Aorta (tissue), 5 donors: ENCODE data around the gene HDAC1. TPM values are rescaled to one million over a fixed set of nuclear protein-coding genes. Genes with fewer than 3 reads are reported as not detected.
"Not testable (repeated sequence)": the region's sequence is repeated elsewhere in the genome, so short reads cannot be mapped to it uniquely, and the experiment has no call there.

Source experiments
- ATAC-seq: fragments of 200-7000 bp; cut with Tn5 transposase; one replicate; pipeline ENCODE4 v1.9.1; 2022; ENCODE audit warnings: moderate library complexity; ENCODE audit not compliant: low FRiP score
- DNase-seq, 2 donors: peaks; one replicate each; pipeline ENCODE4 v3.0.0-alpha.2; 2020
- H3K27ac ChIP-seq, 2 donors: one replicate each; pipeline ENCODE4 v1.5.1; 2013; ENCODE audit warnings: low read length in 2 of 2, mild to moderate bottlenecking in 2 of 2, moderate library complexity in 2 of 2, control low read depth in 1 of 2, inconsistent platforms in 1 of 2, low read depth in 1 of 2
- H3K27me3 ChIP-seq, 2 donors: one replicate each; pipeline ENCODE4 v1.6.1; 2013; ENCODE audit warnings: control low read depth in 1 of 2, low read length in 1 of 2, mild to moderate bottlenecking in 1 of 2, moderate library complexity in 1 of 2; ENCODE audit not compliant: insufficient read depth in 2 of 2, control insufficient read depth in 1 of 2
- H3K36me3 ChIP-seq, 2 donors: one replicate each; pipeline ENCODE4 v1.6.1; 2013; ENCODE audit warnings: control low read depth in 1 of 2, low read length in 1 of 2, mild to moderate bottlenecking in 1 of 2; ENCODE audit not compliant: insufficient read depth in 2 of 2, control insufficient read depth in 1 of 2
- H3K4me1 ChIP-seq, 2 donors: one replicate each; pipeline ENCODE4 v1.6.1; 2013; ENCODE audit warnings: low read length in 2 of 2, control low read depth in 1 of 2, mild to moderate bottlenecking in 1 of 2, moderate library complexity in 1 of 2; ENCODE audit not compliant: insufficient read depth in 2 of 2, control insufficient read depth in 1 of 2
- H3K4me3 ChIP-seq, 2 donors: one replicate each; pipeline ENCODE4 v1.5.1; 2013; ENCODE audit warnings: low read length in 2 of 2, control low read depth in 1 of 2, mild to moderate bottlenecking in 1 of 2
- H3K9me3 ChIP-seq: one replicate; pipeline ENCODE4 v1.6.1; 2013; ENCODE audit warnings: mild to moderate bottlenecking, low read length; ENCODE audit not compliant: control insufficient read depth
- WGBS, 2 donors: extraction: QIAGEN DNeasy Blood & Tissue Kit; methylation state at CpG; one replicate each; pipeline ENCODE4 v1.1.7; 2013; 5-methylcytosine and 5-hydroxymethylcytosine counted together
- intact Hi-C, 2 donors: fragments of 100-400 bp; cut with DNase I; formaldehyde crosslinking; loops; one replicate each; pipeline versions ENCODE4 v1.14.2 to v1.15.0; 2022
- polyA plus RNA-seq, 2 donors: library from polyadenylated mRNA; stranded (reverse); fragments of 200-250 nt; gene quantifications; one replicate each; pipeline ENCODE4 v1.2.3, GENCODE V29; 2013
- total RNA-seq, 2 donors: library from RNA; stranded (reverse); fragmentation: NEBNext Ultra II Directional; extraction: Animal tissue kit (Norgen Biotek cat#: 25700); gene quantifications; one replicate each; pipeline ENCODE4 v1.2.1, GENCODE V29; 2021
- donor health status: healthy with polysubstance abuse.
- donor health status: Bipolar disorder and iron deficiency.
- donor health status: DM: no; HTN: no; CAD: no.
- donor health status: DM: no; HTN: no; CAD: no.
- donor health status: DM: yes; HTN: yes; CAD: no.

Gene HDAC1
- total and polyA plus RNA-seq, 4 donors = 37.2 to 65.5 (median 51.7) TPM

GRCh38 chr1:32272557-32273390 lies 19.1 kb upstream of the HDAC1 start:
- H3K27me3 ChIP-seq = no peaks in the 10 kb centered on the region
- no peak for ATAC-seq
- H3K4me1 ChIP-seq = no peaks in the 10 kb centered on the region
- intact Hi-C loops = no loop called here
- H3K9me3 ChIP-seq = no peaks in the 10 kb centered on the region
- H3K36me3 ChIP-seq = no peaks in the 10 kb centered on the region
- 76 to 79% methylated on average over 7 of the region's 7 CpGs for WGBS, 2 donors
- H3K27ac ChIP-seq = no peak overlapping the region
- H3K4me3 ChIP-seq = no peak overlapping the region
- no peak for DNase-seq

GRCh38 chr1:32273391-32274208 lies 18.3 kb upstream of the HDAC1 start:
- H3K4me3 ChIP-seq = no peak overlapping the region
- H3K9me3 ChIP-seq = no peaks in the 10 kb centered on the region
- no peaks in the 10 kb centered on the region for H3K4me1 ChIP-seq
- H3K27me3 ChIP-seq = no peaks in the 10 kb centered on the region
- WGBS, 2 donors = 54 to 59% methylated on average over 10 of the region's 10 CpGs
- no peak for DNase-seq
- no peak overlapping the region for H3K27ac ChIP-seq
- no peak for ATAC-seq
- intact Hi-C loops = no loop called here
- H3K36me3 ChIP-seq = no peaks in the 10 kb centered on the region

GRCh38 chr1:32274646-32275340 lies 17.1 kb upstream of the HDAC1 start:
- Histone ChIP-seq H3K27me3 (no peaks in the 10 kb centered on the region), H3K4me3 (no peak overlapping the region), H3K27ac (no peak overlapping the region), H3K9me3 (no peaks in the 10 kb centered on the region), H3K4me1 (no peaks in the 10 kb centered on the region), H3K36me3 (no peaks in the 10 kb centered on the region)
- DNase-seq (no peak), ATAC-seq (no peak)
- 83 to 88% methylated on average over 31 of the region's 31 CpGs for WGBS, 2 donors
- intact Hi-C loops = no loop called here

GRCh38 chr1:32275424-32275823 lies 16.5 kb upstream of the HDAC1 start:
- intact Hi-C loops = no loop called here
- H3K4me1 ChIP-seq = no peaks in the 10 kb centered on the region
- 20 to 26% methylated on average over 41 of the region's 41 CpGs for WGBS, 2 donors
- no peaks in the 10 kb centered on the region for H3K9me3 ChIP-seq
- no peak for ATAC-seq
- no peaks in the 10 kb centered on the region for H3K36me3 ChIP-seq
- H3K27ac ChIP-seq = no peak overlapping the region
- no peaks in the 10 kb centered on the region for H3K27me3 ChIP-seq
- no peak overlapping the region for H3K4me3 ChIP-seq
- DNase-seq = peak in 1 of 2 donors; percentile 76

- WGBS, 2 donors = 81 to 84% methylated on average over 30 of the region's 30 CpGs
- no peak overlapping the region for H3K27ac ChIP-seq
- intact Hi-C loops = no loop called here
- H3K36me3 ChIP-seq = no peaks in the 10 kb centered on the region
- DNase-seq (no peak), ATAC-seq (no peak)
- H3K27me3 ChIP-seq = no peaks in the 10 kb centered on the region
- H3K4me1 ChIP-seq = no peaks in the 10 kb centered on the region
- no peak overlapping the region for H3K4me3 ChIP-seq
- no peaks in the 10 kb centered on the region for H3K9me3 ChIP-seq
Observed at GRCh38 chr1:32276032-32276782, 15.7 kb upstream of the HDAC1 start.

- 92% methylated on average over 7 to 8 of the region's 8 CpGs for WGBS, 2 donors
- H3K36me3 ChIP-seq, DNase-seq, H3K4me3 ChIP-seq, H3K9me3 ChIP-seq, H3K27ac ChIP-seq, H3K4me1 ChIP-seq, intact Hi-C loops, ATAC-seq, H3K27me3 ChIP-seq: not testable (repeated sequence)
Observed at GRCh38 chr1:32284777-32285176, 7.1 kb upstream of the HDAC1 start.

GRCh38 chr1:32285658-32286057 lies 6.2 kb upstream of the HDAC1 start:
- Histone ChIP-seq H3K4me3 (no peak overlapping the region), H3K4me1 (no peaks in the 10 kb centered on the region), H3K36me3 (no peaks in the 10 kb centered on the region), H3K27ac (no peak overlapping the region), H3K9me3 (no peaks in the 10 kb centered on the region), H3K27me3 (no peaks in the 10 kb centered on the region)
- 95 to 96% methylated on average over 3 of the region's 3 CpGs for WGBS, 2 donors
- ATAC-seq = no peak
- intact Hi-C loops = no loop called here
- no peak for DNase-seq

- Histone ChIP-seq H3K27me3 (no peaks in the 10 kb centered on the region), H3K36me3 (no peaks in the 10 kb centered on the region), H3K4me3 (no peak overlapping the region), H3K4me1 (no peaks in the 10 kb centered on the region), H3K9me3 (no peaks in the 10 kb centered on the region), H3K27ac (no peak overlapping the region)
- DNase-seq (no peak), ATAC-seq (no peak)
- 97 to 100% methylated on average over 4 of the region's 4 CpGs for WGBS, 2 donors
- intact Hi-C loops = no loop called here
Observed at GRCh38 chr1:32286763-32287162, 5.1 kb upstream of the HDAC1 start.
